ENCODE data around the gene GTF2IRD1. TPM values are rescaled to one million over a fixed set of nuclear protein-coding genes. Genes with fewer than 3 reads are reported as not detected.

Gene GTF2IRD1
- total RNA-seq, 5 donors from 2014 or later (not counting 1 experiment from before 2014, with no cell fraction given) = 1.2 to 6.9 (median 3.3) TPM

DNA sequence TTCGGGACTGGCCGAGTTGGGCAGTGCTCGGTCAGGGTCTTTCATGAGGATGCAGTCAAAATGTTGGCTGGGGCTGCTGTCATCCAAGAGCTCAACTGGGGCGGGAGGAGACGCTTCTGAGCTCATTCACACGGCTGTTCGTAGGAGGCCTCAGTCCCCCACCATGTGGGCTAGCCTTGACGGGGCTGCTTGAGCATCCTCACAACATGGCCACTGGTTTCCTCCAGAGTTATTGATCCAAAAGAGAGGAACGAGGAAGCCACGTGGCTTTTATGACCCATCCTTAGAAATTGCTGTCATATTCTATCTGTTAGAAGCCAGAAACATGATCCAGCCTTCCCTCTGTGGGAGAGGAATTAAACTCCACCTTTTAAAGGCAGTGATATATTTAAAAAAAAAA lies 68.1 kb downstream of the GTF2IRD1 start:
- CTCF ChIA-PET = no interaction called here
- no peaks in the 10 kb centered on the region for H3K4me1 ChIP-seq (ENCODE audit: control insufficient read depth in 1 of 2, extremely low read depth in 1 of 2, insufficient read depth in 2 of 2, low read length in 2 of 2)
- 90% methylated on average over 8 of the region's 10 CpGs for WGBS (ENCODE audit: insufficient coverage)
- peaks cover 0 to 15% of the 10 kb centered on the region in 2 experiments for H3K27me3 ChIP-seq (replicated peaks in 1 of 2; ENCODE audit: control insufficient read depth in 2 of 2, extremely low read depth in 1 of 2, insufficient read depth in 2 of 2, low read length in 1 of 2)
- DNase-seq (no peak), ATAC-seq (replicated peaks in 1 of 4) (no peak)
- Mint-ChIP-seq H3K27ac (no peak overlapping the region), H3K4me1 (no peaks in the 10 kb centered on the region), H3K4me3 (no peak overlapping the region), H3K27me3 (no peaks in the 10 kb centered on the region), H3K9me3 (peaks cover 0 to 4% (median 3%) of the 10 kb centered on the region in 3 donors), H3K36me3 (peaks cover 4% of the 10 kb centered on the region)
- no peak overlapping the region for H3K27ac ChIP-seq (ENCODE audit: low read length)
- H3K4me3 ChIP-seq (ENCODE audit: control insufficient read depth in 1 of 2, extremely low read depth in 1 of 2, low read length in 1 of 2) = no peak overlapping the region
- H3K9me3 ChIP-seq = no peaks in the 10 kb centered on the region
- H3K36me3 ChIP-seq (ENCODE audit: control insufficient read depth in 2 of 2, extremely low read depth in 1 of 2, insufficient read depth in 1 of 2, low read length in 1 of 2) = no peaks in the 10 kb centered on the region
- POLR2A ChIA-PET = no interaction called here

DNA sequence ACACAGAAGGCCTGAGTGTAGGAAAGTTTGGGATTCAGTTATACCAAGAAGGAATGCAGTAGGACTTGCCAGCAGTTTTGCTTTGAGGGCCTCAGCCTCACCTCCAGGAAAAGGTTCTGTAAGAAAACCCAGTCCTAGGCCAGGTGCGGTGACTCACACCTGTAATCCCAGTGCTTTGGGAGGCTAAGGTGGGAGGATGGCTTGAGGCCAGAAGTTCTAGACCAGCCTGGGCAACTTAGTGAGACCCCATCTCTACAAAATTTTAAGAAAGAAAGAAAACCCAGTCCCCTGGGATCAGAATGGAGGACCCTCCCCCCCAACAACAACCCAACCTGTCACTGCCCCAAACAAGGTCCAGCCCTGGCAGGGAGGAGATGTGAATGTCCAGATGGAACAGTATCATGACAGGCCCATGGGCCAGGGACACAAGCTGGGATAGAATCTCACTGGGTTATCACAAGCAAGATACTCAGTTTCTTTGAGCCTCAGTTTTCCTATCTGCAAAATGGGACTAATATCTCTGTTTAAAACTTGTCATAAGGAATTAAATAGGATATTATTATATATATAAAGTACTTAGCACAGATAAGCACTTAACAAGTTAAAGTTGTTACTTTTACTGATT lies 68.7 kb downstream of the GTF2IRD1 start:
- no CpG with 5 or more reads among the region's 1 CpG for WGBS (ENCODE audit: insufficient coverage)
- no peak overlapping the region for H3K27ac Mint-ChIP-seq
- peaks cover 0 to 15% of the 10 kb centered on the region in 2 experiments for H3K27me3 ChIP-seq (replicated peaks in 1 of 2; ENCODE audit: control insufficient read depth in 2 of 2, extremely low read depth in 1 of 2, insufficient read depth in 2 of 2, low read length in 1 of 2)
- H3K4me1 Mint-ChIP-seq = no peaks in the 10 kb centered on the region
- peaks cover 0 to 4% (median 3%) of the 10 kb centered on the region in 3 donors for H3K9me3 Mint-ChIP-seq
- H3K36me3 ChIP-seq (ENCODE audit: control insufficient read depth in 2 of 2, extremely low read depth in 1 of 2, insufficient read depth in 1 of 2, low read length in 1 of 2) = no peaks in the 10 kb centered on the region
- no peak overlapping the region for H3K27ac ChIP-seq (ENCODE audit: low read length)
- DNase-seq (no peak), ATAC-seq (replicated peaks in 1 of 4) (no peak)
- H3K27me3 Mint-ChIP-seq = no peaks in the 10 kb centered on the region
- no peaks in the 10 kb centered on the region for H3K4me1 ChIP-seq (ENCODE audit: control insufficient read depth in 1 of 2, extremely low read depth in 1 of 2, insufficient read depth in 2 of 2, low read length in 2 of 2)
- no peak overlapping the region for H3K4me3 Mint-ChIP-seq
- POLR2A ChIA-PET = no interaction called here
- peaks cover 4% of the 10 kb centered on the region for H3K36me3 Mint-ChIP-seq
- no peaks in the 10 kb centered on the region for H3K9me3 ChIP-seq
- H3K4me3 ChIP-seq (ENCODE audit: control insufficient read depth in 1 of 2, extremely low read depth in 1 of 2, low read length in 1 of 2) = no peak overlapping the region
- CTCF ChIA-PET = no interaction called here

DNA sequence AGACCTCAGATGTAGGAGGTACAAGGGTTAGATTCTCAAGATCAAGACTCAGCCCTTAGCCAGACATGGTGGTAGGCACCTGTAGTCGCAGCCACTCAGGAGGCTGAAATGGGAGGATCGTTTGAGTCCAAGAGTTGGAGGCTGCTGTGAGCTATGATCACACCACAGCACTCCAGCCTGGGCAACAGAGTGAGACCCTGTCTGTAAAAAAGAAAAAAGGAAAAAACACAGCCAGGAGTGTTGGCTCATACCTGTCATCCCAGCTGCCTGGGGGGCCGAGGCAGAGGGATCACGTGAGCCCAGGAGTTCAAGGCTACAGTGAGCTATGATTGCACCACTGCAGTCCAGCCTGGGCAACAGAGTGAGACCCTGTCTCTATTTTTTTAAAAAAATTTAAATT lies 69.3 kb downstream of the GTF2IRD1 start:
- ATAC-seq (replicated peaks in 1 of 4) = no peak
- no peaks in the 10 kb centered on the region for H3K4me1 Mint-ChIP-seq
- H3K36me3 Mint-ChIP-seq = peaks cover 4% of the 10 kb centered on the region
- H3K27me3 ChIP-seq (replicated peaks in 1 of 2; ENCODE audit: control insufficient read depth in 2 of 2, extremely low read depth in 1 of 2, insufficient read depth in 2 of 2, low read length in 1 of 2) = peaks cover 0 to 12% of the 10 kb centered on the region in 2 experiments
- peaks cover 0 to 4% (median 3%) of the 10 kb centered on the region in 3 donors for H3K9me3 Mint-ChIP-seq
- no peaks in the 10 kb centered on the region for H3K27me3 Mint-ChIP-seq
- H3K27ac Mint-ChIP-seq = no peak overlapping the region
- no peak overlapping the region for H3K4me3 ChIP-seq (ENCODE audit: control insufficient read depth in 1 of 2, extremely low read depth in 1 of 2, low read length in 1 of 2)
- no peaks in the 10 kb centered on the region for H3K4me1 ChIP-seq (ENCODE audit: control insufficient read depth in 1 of 2, extremely low read depth in 1 of 2, insufficient read depth in 2 of 2, low read length in 2 of 2)
- no peak for DNase-seq
- WGBS (ENCODE audit: insufficient coverage) = 96% methylated on average over 4 of the region's 4 CpGs
- ChIA-PET CTCF (no interaction called here), POLR2A (no interaction called here)
- H3K4me3 Mint-ChIP-seq = no peak overlapping the region
- no peaks in the 10 kb centered on the region for H3K36me3 ChIP-seq (ENCODE audit: control insufficient read depth in 2 of 2, extremely low read depth in 1 of 2, insufficient read depth in 1 of 2, low read length in 1 of 2)
- no peaks in the 10 kb centered on the region for H3K9me3 ChIP-seq
- H3K27ac ChIP-seq (ENCODE audit: low read length) = no peak overlapping the region

DNA sequence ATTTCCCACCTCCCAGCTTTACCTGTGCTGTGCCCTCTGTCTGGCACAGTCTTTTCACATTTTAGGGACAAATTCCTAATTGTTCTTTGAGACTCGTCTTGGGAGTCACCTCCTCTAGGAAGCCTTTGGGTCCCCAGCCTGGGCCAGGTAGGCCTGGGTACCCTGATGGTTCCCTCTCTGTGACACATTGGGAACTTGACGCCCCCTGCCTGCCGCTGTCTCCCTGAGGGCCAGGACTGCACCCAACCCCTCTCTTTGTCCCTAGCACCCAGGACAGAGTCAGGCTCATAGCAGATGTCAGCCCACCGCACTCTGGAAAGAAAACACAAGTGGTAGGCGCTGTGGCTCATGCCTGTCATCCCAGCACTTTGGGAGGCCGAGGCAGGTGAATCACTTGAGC lies 71.4 kb downstream of the GTF2IRD1 start:
- Histone ChIP-seq H3K4me1 (ENCODE audit: control insufficient read depth in 1 of 2, extremely low read depth in 1 of 2, insufficient read depth in 2 of 2, low read length in 2 of 2) (no peaks in the 10 kb centered on the region), H3K27ac (ENCODE audit: low read length) (no peak overlapping the region), H3K9me3 (no peaks in the 10 kb centered on the region), H3K27me3 (replicated peaks in 1 of 2; ENCODE audit: control insufficient read depth in 2 of 2, extremely low read depth in 1 of 2, insufficient read depth in 2 of 2, low read length in 1 of 2) (peaks cover 0 to 4% of the 10 kb centered on the region in 2 experiments), H3K4me3 (ENCODE audit: control insufficient read depth in 1 of 2, extremely low read depth in 1 of 2, low read length in 1 of 2) (no peak overlapping the region), H3K36me3 (ENCODE audit: control insufficient read depth in 2 of 2, extremely low read depth in 1 of 2, insufficient read depth in 1 of 2, low read length in 1 of 2) (no peaks in the 10 kb centered on the region)
- Mint-ChIP-seq H3K9me3 (peaks cover 0 to 4% (median 3%) of the 10 kb centered on the region in 3 donors), H3K4me1 (no peaks in the 10 kb centered on the region), H3K27ac (no peak overlapping the region), H3K27me3 (no peaks in the 10 kb centered on the region), H3K36me3 (peaks cover 4% of the 10 kb centered on the region), H3K4me3 (no peak overlapping the region)
- POLR2A ChIA-PET = no interaction called here
- 94% methylated on average over 6 of the region's 6 CpGs for WGBS (ENCODE audit: insufficient coverage)
- CTCF ChIA-PET = no interaction called here
- DNase-seq (no peak), ATAC-seq (replicated peaks in 1 of 4) (no peak)

DNA sequence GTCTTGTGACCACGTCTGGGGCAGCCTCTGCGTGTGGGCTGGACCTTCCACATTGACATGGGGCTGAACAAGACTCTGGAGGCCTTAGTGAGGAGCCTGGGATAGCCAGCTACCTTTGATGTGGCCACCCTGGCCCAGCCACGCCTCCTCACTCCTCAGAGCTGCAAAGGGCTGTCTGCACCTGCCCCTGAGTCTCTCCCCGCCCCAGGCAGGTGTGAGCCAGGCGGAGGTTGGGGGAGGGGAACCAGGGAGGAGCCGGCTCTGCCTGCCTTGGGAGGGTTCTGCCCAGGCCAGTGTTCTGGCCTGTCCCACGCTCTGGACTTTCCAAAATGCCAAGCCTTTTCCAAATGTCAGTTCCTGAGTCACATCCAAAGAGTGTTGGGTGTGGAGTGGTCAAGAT lies 72.2 kb downstream of the GTF2IRD1 start:
- Histone ChIP-seq H3K27ac (ENCODE audit: low read length) (no peak overlapping the region), H3K4me1 (ENCODE audit: control insufficient read depth in 1 of 2, extremely low read depth in 1 of 2, insufficient read depth in 2 of 2, low read length in 2 of 2) (no peaks in the 10 kb centered on the region), H3K4me3 (ENCODE audit: control insufficient read depth in 1 of 2, extremely low read depth in 1 of 2, low read length in 1 of 2) (no peak overlapping the region), H3K9me3 (no peaks in the 10 kb centered on the region), H3K27me3 (replicated peaks in 1 of 2; ENCODE audit: control insufficient read depth in 2 of 2, extremely low read depth in 1 of 2, insufficient read depth in 2 of 2, low read length in 1 of 2) (peaks cover 0 to 4% of the 10 kb centered on the region in 2 experiments), H3K36me3 (ENCODE audit: control insufficient read depth in 2 of 2, extremely low read depth in 1 of 2, insufficient read depth in 1 of 2, low read length in 1 of 2) (no peaks in the 10 kb centered on the region)
- Mint-ChIP-seq H3K9me3 (peaks cover 0 to 4% (median 3%) of the 10 kb centered on the region in 3 donors), H3K27ac (no peak overlapping the region), H3K4me3 (no peak overlapping the region), H3K27me3 (no peaks in the 10 kb centered on the region), H3K4me1 (no peaks in the 10 kb centered on the region), H3K36me3 (peaks cover 4% of the 10 kb centered on the region)
- DNase-seq (no peak), ATAC-seq (replicated peaks in 1 of 4) (no peak)
- POLR2A ChIA-PET = no interaction called here
- WGBS (ENCODE audit: insufficient coverage) = 47% methylated on average over 6 of the region's 7 CpGs
- CTCF ChIA-PET = no interaction called here

DNA sequence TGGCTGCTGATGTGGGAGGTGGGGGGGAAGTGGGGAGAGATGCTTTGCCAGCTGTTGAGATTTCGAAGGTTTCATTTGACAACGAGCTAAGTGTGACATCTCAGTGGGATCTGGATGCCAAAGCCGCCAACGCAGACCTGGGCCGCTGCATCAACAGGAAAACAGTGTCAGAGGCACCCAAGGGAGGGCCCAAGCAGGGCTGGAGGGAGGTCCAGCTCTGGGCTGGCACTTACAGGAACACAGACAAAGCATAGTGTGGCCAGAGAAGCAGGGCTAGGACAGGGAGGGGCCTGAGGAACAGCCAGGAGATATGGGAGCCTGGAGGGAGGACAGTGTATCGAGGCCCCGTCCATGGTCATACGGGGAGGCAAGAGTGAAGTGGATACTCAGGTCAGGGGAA lies 73.1 kb downstream of the GTF2IRD1 start:
- Histone ChIP-seq H3K27ac (ENCODE audit: low read length) (no peak overlapping the region), H3K4me3 (ENCODE audit: control insufficient read depth in 1 of 2, extremely low read depth in 1 of 2, low read length in 1 of 2) (no peak overlapping the region), H3K27me3 (replicated peaks in 1 of 2; ENCODE audit: control insufficient read depth in 2 of 2, extremely low read depth in 1 of 2, insufficient read depth in 2 of 2, low read length in 1 of 2) (no peaks in the 10 kb centered on the region), H3K4me1 (ENCODE audit: control insufficient read depth in 1 of 2, extremely low read depth in 1 of 2, insufficient read depth in 2 of 2, low read length in 2 of 2) (no peaks in the 10 kb centered on the region), H3K9me3 (no peaks in the 10 kb centered on the region), H3K36me3 (ENCODE audit: control insufficient read depth in 2 of 2, extremely low read depth in 1 of 2, insufficient read depth in 1 of 2, low read length in 1 of 2) (no peaks in the 10 kb centered on the region)
- Mint-ChIP-seq H3K9me3 (no peaks in the 10 kb centered on the region), H3K36me3 (no peaks in the 10 kb centered on the region), H3K27me3 (no peaks in the 10 kb centered on the region), H3K27ac (no peak overlapping the region), H3K4me3 (no peak overlapping the region), H3K4me1 (no peaks in the 10 kb centered on the region)
- ChIA-PET POLR2A (no interaction called here), CTCF (no interaction called here)
- 87% methylated on average over 8 of the region's 8 CpGs for whole genome bisulfite sequencing (ENCODE audit: insufficient coverage)
- no peak for DNase-seq
- no peak for ATAC-seq (replicated peaks in 1 of 4)

DNA sequence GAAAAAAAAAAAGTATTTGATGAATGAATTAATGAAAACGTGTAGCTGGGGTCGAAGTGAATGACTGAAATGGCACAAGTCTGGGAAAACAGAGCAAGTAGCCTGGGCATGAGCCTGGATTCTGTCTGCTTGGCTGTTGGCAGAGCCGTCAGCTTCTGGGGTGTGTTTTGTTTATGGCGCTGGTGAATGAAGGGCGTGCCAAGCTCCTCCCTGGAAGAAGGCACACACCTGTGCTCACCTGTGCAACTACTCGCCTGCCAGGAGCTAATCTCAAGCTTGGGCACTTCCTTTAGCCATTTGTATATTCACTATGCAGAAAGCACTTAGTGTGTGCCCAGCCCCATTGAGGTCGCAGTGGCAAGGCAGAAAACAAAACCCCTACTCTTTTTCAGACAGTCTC lies 74.1 kb downstream of the GTF2IRD1 start:
- CTCF ChIA-PET = no interaction called here
- POLR2A ChIA-PET = no interaction called here
- WGBS (ENCODE audit: insufficient coverage) = 83% methylated on average over 5 of the region's 7 CpGs

More for the DNA sequence above, 74.1 kb downstream of the GTF2IRD1 start:
- no peaks in the 10 kb centered on the region for H3K4me1 ChIP-seq (ENCODE audit: control insufficient read depth in 1 of 2, extremely low read depth in 1 of 2, insufficient read depth in 2 of 2, low read length in 2 of 2)
- H3K27me3 Mint-ChIP-seq = no peaks in the 10 kb centered on the region
- H3K9me3 ChIP-seq = no peaks in the 10 kb centered on the region
- no peak overlapping the region for H3K4me3 Mint-ChIP-seq
- H3K9me3 Mint-ChIP-seq = no peaks in the 10 kb centered on the region
- no peak for ATAC-seq (replicated peaks in 1 of 4)
- no peaks in the 10 kb centered on the region for H3K27me3 ChIP-seq (replicated peaks in 1 of 2; ENCODE audit: control insufficient read depth in 2 of 2, extremely low read depth in 1 of 2, insufficient read depth in 2 of 2, low read length in 1 of 2)
- H3K27ac ChIP-seq (ENCODE audit: low read length) = no peak overlapping the region
- no peak for DNase-seq
- H3K36me3 Mint-ChIP-seq = no peaks in the 10 kb centered on the region
- no peaks in the 10 kb centered on the region for H3K4me1 Mint-ChIP-seq
- no peaks in the 10 kb centered on the region for H3K36me3 ChIP-seq (ENCODE audit: control insufficient read depth in 2 of 2, extremely low read depth in 1 of 2, insufficient read depth in 1 of 2, low read length in 1 of 2)
- H3K4me3 ChIP-seq (ENCODE audit: control insufficient read depth in 1 of 2, extremely low read depth in 1 of 2, low read length in 1 of 2) = no peak overlapping the region
- H3K27ac Mint-ChIP-seq = no peak overlapping the region
